GM23338 (cell line): Measurements from ENCODE around the gene STEAP3. TPM values are rescaled to one million over a fixed set of nuclear protein-coding genes. Genes with fewer than 3 reads are reported as not detected.

Experiments
- ATAC-seq: fragments of 200-7000 bp; cut with Tn5 transposase; 3 replicates; pipeline ENCODE4 v1.9.1; 2020
- DNase-seq: peaks from one replicate; pipeline ENCODE4 v3.0.0-alpha.2; 2015; ENCODE audit warnings: low spot score
- H2AFZ ChIP-seq: fragments of 200-600 bp; sonication (generic); 2 replicates; pipeline ENCODE4 v1.8.0; 2016; ENCODE audit warnings: antibody characterized with exemption, mild to moderate bottlenecking, moderate library complexity
- H3F3A ChIP-seq: fragments of 200-600 bp; sonication (generic); replicated peaks from 2 replicates; pipeline ENCODE4 v1.8.0; 2017; ENCODE audit warnings: antibody characterized with exemption, mixed run types, low read depth
- H3K27ac ChIP-seq: fragments of 200-600 bp; sonication (generic); 2 replicates; pipeline ENCODE4 v1.6.1; 2016; ENCODE audit warnings: low read depth
- H3K27me3 ChIP-seq: fragments of 200-600 bp; sonication (generic); 2 replicates; pipeline ENCODE4 v1.8.0; 2016; ENCODE audit warnings: mild to moderate bottlenecking, mixed run types, moderate library complexity; ENCODE audit not compliant: insufficient read depth
- H3K36me3 ChIP-seq: fragments of 200-600 bp; sonication (generic); 2 replicates; pipeline ENCODE4 v1.8.0; 2016; ENCODE audit warnings: mild to moderate bottlenecking; ENCODE audit not compliant: insufficient read depth
- H3K4me1 ChIP-seq: fragments of 200-600 bp; sonication (generic); 2 replicates; pipeline ENCODE4 v1.8.0; 2016; ENCODE audit warnings: mild to moderate bottlenecking, moderate library complexity; ENCODE audit not compliant: insufficient read depth
- H3K4me2 ChIP-seq: fragments of 200-600 bp; sonication (generic); 2 replicates; pipeline ENCODE4 v1.7.1; 2017; ENCODE audit warnings: mixed run types
- H3K4me3 ChIP-seq: fragments of 200-600 bp; sonication (generic); 2 replicates; pipeline ENCODE4 v1.6.1; 2016; ENCODE audit warnings: mixed run types
- H3K79me2 ChIP-seq: fragments of 200-600 bp; sonication (generic); replicated peaks from 2 replicates; pipeline ENCODE4 v1.8.0; 2017; ENCODE audit warnings: mild to moderate bottlenecking; ENCODE audit not compliant: insufficient read depth
- H3K9me2 ChIP-seq: fragments of 200-600 bp; sonication (generic); 2 replicates; pipeline ENCODE4 v1.8.0; 2017; ENCODE audit not compliant: insufficient read depth
- H4K20me1 ChIP-seq: fragments of 200-600 bp; sonication (generic); replicated peaks from 2 replicates; pipeline ENCODE4 v1.8.0; 2017; ENCODE audit warnings: mild to moderate bottlenecking; ENCODE audit not compliant: insufficient read depth
- H3K27ac Mint-ChIP-seq: 2 replicates; pipeline ENCODE4 v1.8.0; 2020; ENCODE audit warnings: inconsistent platforms, mild to moderate bottlenecking, moderate library complexity, mixed read lengths
- H3K27me3 Mint-ChIP-seq: 3 replicates; pipeline ENCODE4 v1.8.0; 2022; ENCODE audit warnings: low read depth, mild to moderate bottlenecking, moderate library complexity, mixed read lengths, inconsistent platforms; ENCODE audit not compliant: insufficient read depth, poor library complexity
- H3K36me3 Mint-ChIP-seq: 3 replicates; pipeline ENCODE4 v1.8.0; 2021; ENCODE audit warnings: low read depth, mild to moderate bottlenecking, inconsistent platforms, moderate library complexity, mixed read lengths
- H3K4me1 Mint-ChIP-seq: 3 replicates; pipeline ENCODE4 v1.8.0; 2020; ENCODE audit warnings: mild to moderate bottlenecking, inconsistent platforms, mixed read lengths
- H3K4me3 Mint-ChIP-seq: 3 replicates; pipeline ENCODE4 v1.8.0; 2021; ENCODE audit warnings: moderate library complexity, mild to moderate bottlenecking, inconsistent platforms, mixed read lengths
- H3K9me3 Mint-ChIP-seq: 3 replicates; pipeline ENCODE4 v1.8.0; 2020; ENCODE audit warnings: moderate library complexity, mild to moderate bottlenecking, inconsistent platforms, mixed read lengths
- EZH2 ChIP-seq: fragments of 200-600 bp; sonication (generic); IDR thresholded peaks from one replicate; pipeline ENCODE4 v1.8.0; 2017; ENCODE audit warnings: antibody characterized with exemption, mild to moderate bottlenecking, low read depth; ENCODE audit not compliant: unreplicated experiment
- NANOG ChIP-seq: IDR thresholded peaks from 2 replicates; pipeline ENCODE4 v1.6.1; 2016; ENCODE audit warnings: antibody characterized with exemption, borderline replicate concordance
- STAT1 ChIP-seq: IDR thresholded peaks from one replicate; pipeline ENCODE4 v1.6.1; 2016; ENCODE audit warnings: antibody characterized with exemption; ENCODE audit not compliant: unreplicated experiment
- ZNF114 ChIP-seq: fragments of 250-450 bp; sonication (Bioruptor Pico); IDR thresholded peaks from 2 replicates; pipeline ENCODE4 v1.5.0; 2020; ENCODE audit warnings: mild to moderate bottlenecking, moderate library complexity
- ZNF331 ChIP-seq: fragments of 250-450 bp; sonication (Bioruptor Pico); IDR thresholded peaks from 2 replicates; pipeline ENCODE4 v1.5.0; 2020; ENCODE audit warnings: low read depth, mild to moderate bottlenecking, moderate library complexity
- polyA plus RNA-seq: library from polyadenylated mRNA; unstranded; fragments of >200 nt; fragmentation: Nextera tagmentation; extraction: Ambion mirVana; gene quantifications from 2 replicates; pipeline ENCODE4 v1.2.1, GENCODE V29; 2016
- total RNA-seq: library from RNA; depleted of rRNA; stranded (reverse); fragments of >200 nt; shearing (Covaris generic); gene quantifications from 2 replicates; pipeline ENCODE4 v1.2.3, GENCODE V29; 2014
- TF ChIP-seq, protein P1 (sequence below): IDR thresholded peaks from one replicate; pipeline ENCODE4 v1.6.1; 2018; ENCODE audit warnings: antibody characterized with exemption; ENCODE audit not compliant: unreplicated experiment
- TF ChIP-seq, protein P2 (sequence below), 2 experiments: fragments of 200-600 bp in 1 of 2; sonication (generic) in 1 of 2; conservative IDR thresholded peaks; 2 replicates each; pipeline versions ENCODE4 v1.5.1 to v1.6.1; 2016 to 2017; ENCODE audit warnings: antibody characterized with exemption in 2 of 2, low read depth in 2 of 2, mild to moderate bottlenecking in 2 of 2, moderate library complexity in 1 of 2
- TF ChIP-seq, protein P3 (sequence below): fragments of 250-450 bp; sonication (Bioruptor Pico); IDR thresholded peaks from 2 replicates; pipeline ENCODE4 v1.5.0; 2020; ENCODE audit warnings: mild to moderate bottlenecking, moderate library complexity
- TF ChIP-seq, protein P4 (sequence below): IDR thresholded peaks from 2 replicates; pipeline ENCODE4 v1.6.1; 2016; ENCODE audit warnings: antibody characterized with exemption

Gene STEAP3
- total and polyA plus RNA-seq, 2 experiments from 2014 or later, result 8.6 to 27.3 TPM

DNA sequence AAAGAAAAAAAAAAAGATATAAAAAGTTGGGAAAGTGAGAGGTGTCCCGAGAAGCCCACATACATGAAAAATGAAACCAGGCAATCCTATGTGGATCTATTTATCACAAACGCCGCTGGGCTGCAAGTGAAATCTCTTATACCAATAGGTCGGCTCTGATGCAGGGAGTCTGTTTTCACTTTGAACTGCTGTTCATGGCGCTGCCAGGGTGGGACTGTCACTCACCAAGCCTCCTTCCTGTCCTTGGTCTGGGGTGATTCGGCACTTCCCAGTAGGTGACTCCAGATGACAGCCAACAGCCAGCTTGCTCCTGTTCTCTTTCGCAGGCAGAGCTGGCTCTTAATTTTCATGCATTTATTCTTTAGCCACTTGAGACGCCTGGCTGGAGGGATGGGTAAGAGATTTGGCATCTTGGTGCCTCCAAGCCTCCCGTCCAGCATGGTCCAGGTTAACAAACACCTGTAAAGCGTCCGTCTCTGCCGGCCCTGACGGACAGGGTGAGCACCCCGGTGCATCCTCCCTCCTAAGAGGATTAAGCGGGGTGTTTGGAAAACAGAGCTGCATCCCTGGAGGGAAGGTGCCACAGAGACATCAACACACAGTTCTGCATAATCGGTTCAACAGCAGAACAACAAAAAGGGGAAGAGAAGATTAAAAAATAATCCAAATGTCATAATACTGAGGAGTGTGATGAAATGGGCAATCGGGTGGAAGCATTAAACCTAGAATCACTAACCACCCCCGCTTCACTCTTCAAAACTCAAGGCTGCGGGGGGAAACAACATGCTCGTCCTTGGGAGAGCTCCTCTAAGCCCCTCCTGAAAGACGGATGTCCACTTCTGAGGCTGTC, 58.7 kb downstream of the STEAP3 start:
- TF ChIP-seq, protein P1, sequence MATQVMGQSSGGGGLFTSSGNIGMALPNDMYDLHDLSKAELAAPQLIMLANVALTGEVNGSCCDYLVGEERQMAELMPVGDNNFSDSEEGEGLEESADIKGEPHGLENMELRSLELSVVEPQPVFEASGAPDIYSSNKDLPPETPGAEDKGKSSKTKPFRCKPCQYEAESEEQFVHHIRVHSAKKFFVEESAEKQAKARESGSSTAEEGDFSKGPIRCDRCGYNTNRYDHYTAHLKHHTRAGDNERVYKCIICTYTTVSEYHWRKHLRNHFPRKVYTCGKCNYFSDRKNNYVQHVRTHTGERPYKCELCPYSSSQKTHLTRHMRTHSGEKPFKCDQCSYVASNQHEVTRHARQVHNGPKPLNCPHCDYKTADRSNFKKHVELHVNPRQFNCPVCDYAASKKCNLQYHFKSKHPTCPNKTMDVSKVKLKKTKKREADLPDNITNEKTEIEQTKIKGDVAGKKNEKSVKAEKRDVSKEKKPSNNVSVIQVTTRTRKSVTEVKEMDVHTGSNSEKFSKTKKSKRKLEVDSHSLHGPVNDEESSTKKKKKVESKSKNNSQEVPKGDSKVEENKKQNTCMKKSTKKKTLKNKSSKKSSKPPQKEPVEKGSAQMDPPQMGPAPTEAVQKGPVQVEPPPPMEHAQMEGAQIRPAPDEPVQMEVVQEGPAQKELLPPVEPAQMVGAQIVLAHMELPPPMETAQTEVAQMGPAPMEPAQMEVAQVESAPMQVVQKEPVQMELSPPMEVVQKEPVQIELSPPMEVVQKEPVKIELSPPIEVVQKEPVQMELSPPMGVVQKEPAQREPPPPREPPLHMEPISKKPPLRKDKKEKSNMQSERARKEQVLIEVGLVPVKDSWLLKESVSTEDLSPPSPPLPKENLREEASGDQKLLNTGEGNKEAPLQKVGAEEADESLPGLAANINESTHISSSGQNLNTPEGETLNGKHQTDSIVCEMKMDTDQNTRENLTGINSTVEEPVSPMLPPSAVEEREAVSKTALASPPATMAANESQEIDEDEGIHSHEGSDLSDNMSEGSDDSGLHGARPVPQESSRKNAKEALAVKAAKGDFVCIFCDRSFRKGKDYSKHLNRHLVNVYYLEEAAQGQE, result no peak
- no peak for TF ChIP-seq ZNF114
- TF ChIP-seq STAT1, result no peak
- TF ChIP-seq NANOG, result no peak
- TF ChIP-seq ZNF331 (CRISPR knock-in tag), result no peak
- no peak for TF ChIP-seq EZH2
- TF ChIP-seq, protein P2, sequence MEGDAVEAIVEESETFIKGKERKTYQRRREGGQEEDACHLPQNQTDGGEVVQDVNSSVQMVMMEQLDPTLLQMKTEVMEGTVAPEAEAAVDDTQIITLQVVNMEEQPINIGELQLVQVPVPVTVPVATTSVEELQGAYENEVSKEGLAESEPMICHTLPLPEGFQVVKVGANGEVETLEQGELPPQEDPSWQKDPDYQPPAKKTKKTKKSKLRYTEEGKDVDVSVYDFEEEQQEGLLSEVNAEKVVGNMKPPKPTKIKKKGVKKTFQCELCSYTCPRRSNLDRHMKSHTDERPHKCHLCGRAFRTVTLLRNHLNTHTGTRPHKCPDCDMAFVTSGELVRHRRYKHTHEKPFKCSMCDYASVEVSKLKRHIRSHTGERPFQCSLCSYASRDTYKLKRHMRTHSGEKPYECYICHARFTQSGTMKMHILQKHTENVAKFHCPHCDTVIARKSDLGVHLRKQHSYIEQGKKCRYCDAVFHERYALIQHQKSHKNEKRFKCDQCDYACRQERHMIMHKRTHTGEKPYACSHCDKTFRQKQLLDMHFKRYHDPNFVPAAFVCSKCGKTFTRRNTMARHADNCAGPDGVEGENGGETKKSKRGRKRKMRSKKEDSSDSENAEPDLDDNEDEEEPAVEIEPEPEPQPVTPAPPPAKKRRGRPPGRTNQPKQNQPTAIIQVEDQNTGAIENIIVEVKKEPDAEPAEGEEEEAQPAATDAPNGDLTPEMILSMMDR (conservative IDR thresholded peaks at IDR 0.05; ENCODE audit: low read depth in 2 of 2), result no peak
- TF ChIP-seq, protein P3, sequence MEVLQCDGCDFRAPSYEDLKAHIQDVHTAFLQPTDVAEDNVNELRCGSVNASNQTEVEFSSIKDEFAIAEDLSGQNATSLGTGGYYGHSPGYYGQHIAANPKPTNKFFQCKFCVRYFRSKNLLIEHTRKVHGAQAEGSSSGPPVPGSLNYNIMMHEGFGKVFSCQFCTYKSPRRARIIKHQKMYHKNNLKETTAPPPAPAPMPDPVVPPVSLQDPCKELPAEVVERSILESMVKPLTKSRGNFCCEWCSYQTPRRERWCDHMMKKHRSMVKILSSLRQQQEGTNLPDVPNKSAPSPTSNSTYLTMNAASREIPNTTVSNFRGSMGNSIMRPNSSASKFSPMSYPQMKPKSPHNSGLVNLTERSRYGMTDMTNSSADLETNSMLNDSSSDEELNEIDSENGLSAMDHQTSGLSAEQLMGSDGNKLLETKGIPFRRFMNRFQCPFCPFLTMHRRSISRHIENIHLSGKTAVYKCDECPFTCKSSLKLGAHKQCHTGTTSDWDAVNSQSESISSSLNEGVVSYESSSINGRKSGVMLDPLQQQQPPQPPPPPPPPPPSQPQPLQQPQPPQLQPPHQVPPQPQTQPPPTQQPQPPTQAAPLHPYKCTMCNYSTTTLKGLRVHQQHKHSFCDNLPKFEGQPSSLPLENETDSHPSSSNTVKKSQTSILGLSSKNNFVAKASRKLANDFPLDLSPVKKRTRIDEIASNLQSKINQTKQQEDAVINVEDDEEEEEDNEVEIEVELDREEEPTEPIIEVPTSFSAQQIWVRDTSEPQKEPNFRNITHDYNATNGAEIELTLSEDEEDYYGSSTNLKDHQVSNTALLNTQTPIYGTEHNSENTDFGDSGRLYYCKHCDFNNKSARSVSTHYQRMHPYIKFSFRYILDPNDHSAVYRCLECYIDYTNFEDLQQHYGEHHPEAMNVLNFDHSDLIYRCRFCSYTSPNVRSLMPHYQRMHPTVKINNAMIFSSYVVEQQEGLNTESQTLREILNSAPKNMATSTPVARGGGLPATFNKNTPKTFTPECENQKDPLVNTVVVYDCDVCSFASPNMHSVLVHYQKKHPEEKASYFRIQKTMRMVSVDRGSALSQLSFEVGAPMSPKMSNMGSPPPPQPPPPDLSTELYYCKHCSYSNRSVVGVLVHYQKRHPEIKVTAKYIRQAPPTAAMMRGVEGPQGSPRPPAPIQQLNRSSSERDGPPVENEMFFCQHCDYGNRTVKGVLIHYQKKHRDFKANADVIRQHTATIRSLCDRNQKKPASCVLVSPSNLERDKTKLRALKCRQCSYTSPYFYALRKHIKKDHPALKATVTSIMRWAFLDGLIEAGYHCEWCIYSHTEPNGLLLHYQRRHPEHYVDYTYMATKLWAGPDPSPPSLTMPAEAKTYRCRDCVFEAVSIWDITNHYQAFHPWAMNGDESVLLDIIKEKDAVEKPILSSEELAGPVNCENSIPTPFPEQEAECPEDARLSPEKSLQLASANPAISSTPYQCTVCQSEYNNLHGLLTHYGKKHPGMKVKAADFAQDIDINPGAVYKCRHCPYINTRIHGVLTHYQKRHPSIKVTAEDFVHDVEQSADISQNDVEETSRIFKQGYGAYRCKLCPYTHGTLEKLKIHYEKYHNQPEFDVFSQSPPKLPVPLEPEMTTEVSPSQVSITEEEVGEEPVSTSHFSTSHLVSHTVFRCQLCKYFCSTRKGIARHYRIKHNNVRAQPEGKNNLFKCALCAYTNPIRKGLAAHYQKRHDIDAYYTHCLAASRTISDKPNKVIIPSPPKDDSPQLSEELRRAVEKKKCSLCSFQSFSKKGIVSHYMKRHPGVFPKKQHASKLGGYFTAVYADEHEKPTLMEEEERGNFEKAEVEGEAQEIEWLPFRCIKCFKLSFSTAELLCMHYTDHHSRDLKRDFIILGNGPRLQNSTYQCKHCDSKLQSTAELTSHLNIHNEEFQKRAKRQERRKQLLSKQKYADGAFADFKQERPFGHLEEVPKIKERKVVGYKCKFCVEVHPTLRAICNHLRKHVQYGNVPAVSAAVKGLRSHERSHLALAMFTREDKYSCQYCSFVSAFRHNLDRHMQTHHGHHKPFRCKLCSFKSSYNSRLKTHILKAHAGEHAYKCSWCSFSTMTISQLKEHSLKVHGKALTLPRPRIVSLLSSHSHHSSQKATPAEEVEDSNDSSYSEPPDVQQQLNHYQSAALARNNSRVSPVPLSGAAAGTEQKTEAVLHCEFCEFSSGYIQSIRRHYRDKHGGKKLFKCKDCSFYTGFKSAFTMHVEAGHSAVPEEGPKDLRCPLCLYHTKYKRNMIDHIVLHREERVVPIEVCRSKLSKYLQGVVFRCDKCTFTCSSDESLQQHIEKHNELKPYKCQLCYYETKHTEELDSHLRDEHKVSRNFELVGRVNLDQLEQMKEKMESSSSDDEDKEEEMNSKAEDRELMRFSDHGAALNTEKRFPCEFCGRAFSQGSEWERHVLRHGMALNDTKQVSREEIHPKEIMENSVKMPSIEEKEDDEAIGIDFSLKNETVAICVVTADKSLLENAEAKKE (CRISPR knock-in tag), result no peak
- TF ChIP-seq, protein P4, sequence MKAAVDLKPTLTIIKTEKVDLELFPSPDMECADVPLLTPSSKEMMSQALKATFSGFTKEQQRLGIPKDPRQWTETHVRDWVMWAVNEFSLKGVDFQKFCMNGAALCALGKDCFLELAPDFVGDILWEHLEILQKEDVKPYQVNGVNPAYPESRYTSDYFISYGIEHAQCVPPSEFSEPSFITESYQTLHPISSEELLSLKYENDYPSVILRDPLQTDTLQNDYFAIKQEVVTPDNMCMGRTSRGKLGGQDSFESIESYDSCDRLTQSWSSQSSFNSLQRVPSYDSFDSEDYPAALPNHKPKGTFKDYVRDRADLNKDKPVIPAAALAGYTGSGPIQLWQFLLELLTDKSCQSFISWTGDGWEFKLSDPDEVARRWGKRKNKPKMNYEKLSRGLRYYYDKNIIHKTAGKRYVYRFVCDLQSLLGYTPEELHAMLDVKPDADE, result no peak
- Mint-ChIP-seq H3K4me1 (no peaks in the 10 kb centered on the region; the same call in 2 of the 3 replicates), H3K36me3 (no peaks in the 10 kb centered on the region), H3K27ac (no peak overlapping the region), H3K9me3 (no peaks in the 10 kb centered on the region), H3K4me3 (no peak overlapping the region), H3K27me3 (peaks cover 8% of the 10 kb centered on the region)
- Histone ChIP-seq H3K4me1 (no peaks in the 10 kb centered on the region), H4K20me1 (no peaks in the 10 kb centered on the region), H3K36me3 (no peaks in the 10 kb centered on the region), H3K27me3 (no peaks in the 10 kb centered on the region), H2AFZ (no peak overlapping the region), H3K27ac (no peak overlapping the region), H3K4me3 (no peak overlapping the region), H3K4me2 (no peak overlapping the region), H3K9me2 (no peaks in the 10 kb centered on the region), H3F3A (no peaks in the 10 kb centered on the region), H3K79me2 (no peaks in the 10 kb centered on the region)
- ATAC-seq, result no peak
- no peak for DNase-seq
